Mucosa of stomach (tissue), 1 donor: ENCODE results near the gene MAGEA2.
"Not testable (repeated sequence)": the region's sequence is repeated elsewhere in the genome, so short reads cannot be mapped to it uniquely, and the experiment has no call there.

ENCODE experiments used
- H3K27me3 ChIP-seq: one replicate; pipeline ENCODE4 v1.7.0; 2013; ENCODE audit warnings: mild to moderate bottlenecking, low read length; ENCODE audit not compliant: control insufficient read depth, insufficient read depth
- H3K36me3 ChIP-seq: one replicate; pipeline ENCODE4 v1.7.0; 2013; ENCODE audit warnings: low read length; ENCODE audit not compliant: control insufficient read depth, insufficient read depth
- H3K4me1 ChIP-seq: one replicate; pipeline ENCODE4 v1.7.0; 2013; ENCODE audit warnings: mild to moderate bottlenecking, low read length; ENCODE audit not compliant: control insufficient read depth, insufficient read depth
- H3K4me3 ChIP-seq: one replicate; pipeline ENCODE4 v1.7.0; 2013; ENCODE audit warnings: low read length
- H3K9ac ChIP-seq: one replicate; pipeline ENCODE4 v1.7.0; 2013; ENCODE audit warnings: mild to moderate bottlenecking, low read length, moderate library complexity
- H3K9me3 ChIP-seq: one replicate; pipeline ENCODE4 v1.7.0; 2013; ENCODE audit warnings: mild to moderate bottlenecking, low read length, moderate library complexity; ENCODE audit not compliant: control insufficient read depth
- donor health status: Pancreatic carcinoma.

Gene MAGEA2

DNA sequence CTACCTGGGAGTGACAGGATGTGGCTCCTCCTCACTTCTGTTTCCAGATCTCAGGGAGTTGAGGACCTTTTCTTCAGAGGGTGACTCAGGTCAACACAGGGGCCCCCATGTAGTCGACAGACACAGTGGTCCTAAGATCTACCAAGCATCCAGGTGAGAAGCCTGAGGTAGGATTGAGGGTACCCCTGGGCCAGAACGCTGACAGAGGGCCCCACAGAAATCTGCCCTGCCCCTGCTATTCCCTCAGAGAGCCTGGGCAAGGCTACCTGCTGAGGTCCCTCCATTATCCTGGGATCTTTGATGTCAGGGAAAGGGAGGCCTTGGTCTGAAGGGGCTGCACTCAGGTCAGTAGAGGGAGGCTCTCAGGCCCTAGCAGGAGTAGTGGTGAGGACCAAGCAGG, 18.5 kb downstream of the MAGEA2 start:
- no peaks in the 10 kb centered on the region for H3K27me3 ChIP-seq
- no peaks in the 10 kb centered on the region for H3K9me3 ChIP-seq
- H3K4me1 ChIP-seq = no peaks in the 10 kb centered on the region
- H3K4me3 ChIP-seq = no peak overlapping the region
- H3K9ac ChIP-seq = no peak overlapping the region
- H3K36me3 ChIP-seq = no peaks in the 10 kb centered on the region

DNA sequence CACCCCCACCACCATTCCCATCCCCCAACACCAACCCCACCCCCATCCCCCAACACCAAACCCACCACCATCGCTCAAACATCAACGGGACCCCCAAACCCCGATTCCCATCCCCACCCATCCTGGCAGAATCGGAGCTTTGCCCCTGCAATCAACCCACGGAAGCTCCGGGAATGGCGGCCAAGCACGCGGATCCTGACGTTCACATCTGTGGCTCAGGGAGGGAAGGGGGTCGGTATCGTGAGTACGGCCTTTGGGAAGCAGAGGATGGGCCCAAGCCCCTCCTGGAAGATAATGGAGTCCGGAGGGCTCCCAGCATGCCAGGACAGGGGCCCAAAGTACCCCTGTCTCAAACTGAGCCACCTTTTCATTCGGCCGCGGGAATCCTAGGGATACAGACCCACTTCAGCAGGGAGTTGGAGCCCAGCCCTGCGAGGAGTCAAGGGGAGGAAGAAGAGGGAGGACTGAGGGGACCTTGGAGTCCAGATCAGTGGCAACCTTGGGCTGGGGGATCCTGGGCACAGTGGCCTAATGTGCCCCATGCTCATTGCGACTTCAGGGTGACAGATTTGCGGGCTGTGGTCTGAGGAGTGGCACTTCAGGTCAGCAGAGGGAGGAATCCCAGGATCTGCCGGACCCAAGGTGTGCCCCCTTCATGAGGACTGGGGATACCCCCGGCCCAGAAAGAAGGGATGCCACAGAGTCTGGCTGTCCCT, 19.3 kb downstream of the MAGEA2 start:
- H3K4me3 ChIP-seq, H3K9me3 ChIP-seq, H3K36me3 ChIP-seq, H3K4me1 ChIP-seq, H3K27me3 ChIP-seq, H3K9ac ChIP-seq: not testable (repeated sequence)

DNA sequence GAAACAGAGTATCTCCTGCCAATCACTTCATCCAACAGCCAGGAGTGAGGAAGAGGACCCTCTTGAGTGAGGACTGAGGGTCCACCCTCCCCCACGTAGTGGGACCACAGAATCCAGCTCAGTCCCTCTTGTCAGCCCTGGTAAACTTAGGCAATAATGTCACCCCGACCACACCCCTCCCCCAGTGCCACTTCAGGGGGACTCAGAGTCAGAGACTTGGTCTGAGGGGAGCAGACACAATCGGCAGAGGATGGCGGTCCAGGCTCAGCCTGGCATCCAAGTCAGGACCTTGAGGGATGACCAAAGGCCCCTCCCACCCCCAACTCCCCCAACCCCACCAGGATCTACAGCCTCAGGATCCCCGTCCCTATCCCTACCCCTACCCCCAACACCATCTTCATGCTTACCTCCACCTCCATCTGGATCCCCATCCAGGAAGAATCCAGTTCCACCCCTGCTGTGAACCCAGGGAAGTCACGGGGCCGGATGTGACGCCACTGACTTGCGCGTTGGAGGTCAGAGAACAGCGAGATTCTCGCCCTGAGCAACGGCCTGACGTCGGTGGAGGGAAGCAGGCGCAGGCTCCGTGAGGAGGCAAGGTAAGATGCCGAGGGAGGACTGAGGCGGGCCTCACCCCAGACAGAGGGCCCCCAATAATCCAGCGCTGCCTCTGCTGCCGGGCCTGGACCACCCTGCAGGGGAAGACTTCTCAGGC, 20.2 kb downstream of the MAGEA2 start, which contains the start of the genes CSAG1 and MAGEA12:
TSS of gene CSAG1 (minus strand) at position 461 of the 715 bp plus-strand sequence. CDS start 1,261 bp downstream, outside the sequence.
TSS of gene MAGEA12 (plus strand) at position 497 of the 715 bp plus-strand sequence. CDS start 2,405 bp downstream, outside the sequence.
- Histone ChIP-seq H3K9ac (no peak within 1 kb of the TSS), H3K36me3 (no peaks in the 10 kb centered on the region), H3K27me3 (no peaks in the 10 kb centered on the region), H3K4me3 (no peak within 1 kb of the TSS), H3K4me1 (no peaks in the 10 kb centered on the region), H3K9me3 (no peaks in the 10 kb centered on the region)

- Histone ChIP-seq H3K9ac (no peak overlapping the region), H3K4me3 (no peak overlapping the region), H3K9me3 (no peaks in the 10 kb centered on the region), H3K27me3 (no peaks in the 10 kb centered on the region), H3K36me3 (no peaks in the 10 kb centered on the region), H3K4me1 (no peaks in the 10 kb centered on the region)
These were observed 28.2 kb downstream of the MAGEA2 start for GRCh38 chrX:152725409-152725808.

DNA sequence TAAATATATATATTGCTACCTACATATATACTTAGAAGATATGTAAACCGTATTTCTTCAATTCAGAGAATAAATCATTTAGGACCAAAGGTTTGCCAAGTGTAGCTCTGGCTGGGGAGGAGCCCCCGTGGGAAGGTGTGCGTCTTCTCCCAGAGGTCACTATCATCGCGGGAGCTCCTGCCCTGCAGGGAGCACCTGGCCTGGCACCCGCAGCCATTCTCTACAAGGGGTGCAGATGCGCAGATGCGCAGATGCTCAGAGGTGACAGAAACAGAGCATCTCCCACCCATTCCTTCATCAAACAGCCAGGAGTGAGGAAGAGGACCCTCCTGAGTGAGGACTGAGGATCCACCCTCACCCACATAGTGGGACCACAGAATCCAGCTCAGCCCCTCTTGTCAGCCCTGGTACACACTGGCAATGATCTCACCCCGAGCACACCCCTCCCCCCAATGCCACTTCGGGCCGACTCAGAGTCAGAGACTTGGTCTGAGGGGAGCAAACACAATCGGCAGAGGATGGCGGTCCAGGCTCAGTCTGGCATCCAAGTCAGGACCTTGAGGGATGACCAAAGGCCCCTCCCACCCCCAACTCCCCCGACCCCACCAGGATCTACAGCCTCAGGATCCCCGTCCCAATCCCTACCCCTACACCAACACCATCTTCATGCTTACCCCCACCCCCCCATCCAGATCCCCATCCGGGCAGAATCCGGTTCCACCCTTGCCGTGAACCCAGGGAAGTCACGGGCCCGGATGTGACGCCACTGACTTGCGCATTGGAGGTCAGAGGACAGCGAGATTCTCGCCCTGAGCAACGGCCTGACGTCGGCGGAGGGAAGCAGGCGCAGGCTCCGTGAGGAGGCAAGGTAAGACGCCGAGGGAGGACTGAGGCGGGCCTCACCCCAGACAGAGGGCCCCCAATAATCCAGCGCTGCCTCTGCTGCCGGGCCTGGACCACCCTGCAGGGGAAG, 39.5 kb downstream of the MAGEA2 start, which contains the start of gene MAGEA2B:
TSS of gene MAGEA2B (plus strand) at position 814 of the 973 bp plus-strand sequence. CDS start 2,479 bp downstream, outside the sequence.
- not testable (repeated sequence) for H3K4me3 ChIP-seq, H3K4me1 ChIP-seq, H3K9me3 ChIP-seq, H3K27me3 ChIP-seq, H3K36me3 ChIP-seq, H3K9ac ChIP-seq

DNA sequence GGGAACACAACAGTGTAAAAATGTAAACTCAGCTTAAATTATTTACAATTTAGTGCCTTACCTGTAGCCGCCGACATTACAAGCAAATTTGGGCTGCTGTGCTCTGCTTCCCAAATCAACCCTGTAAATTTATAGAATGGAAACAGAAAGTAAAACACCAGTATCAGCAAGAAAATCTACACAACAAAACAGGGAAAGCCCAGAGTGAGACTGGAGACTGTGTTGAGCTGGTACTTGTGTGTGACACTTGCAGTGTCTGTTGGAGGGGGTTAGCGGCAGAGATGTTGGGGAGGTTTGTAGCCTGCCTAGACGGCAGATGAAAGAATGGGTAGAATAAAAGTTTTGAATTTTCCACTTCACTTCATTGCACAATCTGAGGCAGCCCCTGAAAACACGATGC, 40.4 kb downstream of the MAGEA2 start:
- not testable (repeated sequence) for H3K4me3 ChIP-seq, H3K9ac ChIP-seq, H3K4me1 ChIP-seq, H3K9me3 ChIP-seq, H3K27me3 ChIP-seq, H3K36me3 ChIP-seq

- H3K9ac ChIP-seq, H3K36me3 ChIP-seq, H3K9me3 ChIP-seq, H3K27me3 ChIP-seq, H3K4me3 ChIP-seq, H3K4me1 ChIP-seq: not testable (repeated sequence)
These were observed 44.5 kb downstream of the MAGEA2 start, which contains the start of gene CSAG2 for GRCh38 chrX:152709173-152709572. Gene CSAG2, minus strand, starts transcription at chrX:152709273. Its CDS starts 161 bp downstream, at chrX:152709112.

DNA sequence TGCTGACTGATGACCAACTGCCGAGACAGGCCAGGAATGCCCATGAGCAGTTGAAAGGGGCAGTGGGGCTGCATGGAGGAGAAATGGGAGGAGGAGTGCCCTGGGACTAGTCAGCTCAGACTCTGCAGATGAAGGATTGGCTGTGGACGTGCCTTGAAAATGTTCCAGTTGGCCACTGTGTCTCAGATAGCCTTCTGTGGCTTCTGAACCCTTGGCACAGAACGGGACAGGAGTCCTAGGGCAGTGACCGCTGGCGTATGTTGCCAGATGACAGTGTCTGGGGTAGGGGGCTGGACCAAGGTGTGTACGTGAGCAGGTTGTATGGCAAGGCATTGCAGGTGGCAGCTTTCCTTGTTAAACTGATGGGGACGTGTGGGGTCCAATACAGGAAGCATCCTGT, 47.1 kb downstream of the MAGEA2 start:
- H3K4me1 ChIP-seq, H3K9ac ChIP-seq, H3K9me3 ChIP-seq, H3K4me3 ChIP-seq, H3K27me3 ChIP-seq, H3K36me3 ChIP-seq: not testable (repeated sequence)

DNA sequence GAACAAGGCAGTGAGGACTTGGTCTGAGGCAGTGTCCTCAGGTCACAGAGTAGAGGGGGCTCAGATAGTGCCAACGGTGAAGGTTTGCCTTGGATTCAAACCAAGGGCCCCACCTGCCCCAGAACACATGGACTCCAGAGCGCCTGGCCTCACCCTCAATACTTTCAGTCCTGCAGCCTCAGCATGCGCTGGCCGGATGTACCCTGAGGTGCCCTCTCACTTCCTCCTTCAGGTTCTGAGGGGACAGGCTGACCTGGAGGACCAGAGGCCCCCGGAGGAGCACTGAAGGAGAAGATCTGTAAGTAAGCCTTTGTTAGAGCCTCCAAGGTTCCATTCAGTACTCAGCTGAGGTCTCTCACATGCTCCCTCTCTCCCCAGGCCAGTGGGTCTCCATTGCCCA, 53.3 kb downstream of the MAGEA2 start:
- not testable (repeated sequence) for H3K27me3 ChIP-seq, H3K9ac ChIP-seq, H3K9me3 ChIP-seq, H3K36me3 ChIP-seq, H3K4me1 ChIP-seq, H3K4me3 ChIP-seq
